ENCODE results near the gene CMTM3.

The CMTM3 gene

DNA sequence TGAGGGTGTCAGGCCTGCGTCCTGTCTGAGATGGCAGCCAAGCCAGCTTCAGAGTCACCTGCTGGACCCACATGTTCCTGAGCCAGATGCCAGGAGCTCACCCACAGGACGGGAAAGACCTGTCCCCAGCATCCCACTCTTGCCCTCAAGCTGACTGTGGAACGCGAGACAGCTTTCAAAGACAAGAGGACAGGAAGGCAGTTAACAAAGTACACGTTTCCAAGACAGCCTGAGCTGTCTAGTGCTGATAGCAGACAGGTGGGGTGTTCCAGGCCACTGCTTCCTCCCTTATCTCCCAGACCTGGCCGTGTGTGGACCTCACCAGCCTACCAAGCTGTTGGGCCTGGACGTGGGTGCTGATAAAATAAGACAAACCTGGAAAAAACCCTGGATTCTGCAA is 13.2 kb downstream of the CMTM3 start:
- TF ChIP-seq CTCF (IDR thresholded peaks at IDR 0.05; ENCODE audit: low read length, missing control alignments): no peak
- no peak for DNase-seq (ENCODE audit: low read depth)
- H3K4me3 ChIP-seq (replicated peaks; ENCODE audit: low read depth, low read length): no peak overlapping the region

- TF ChIP-seq CTCF (IDR thresholded peaks at IDR 0.05; ENCODE audit: low read length, missing control alignments): no peak
- no peak overlapping the region for H3K4me3 ChIP-seq (replicated peaks; ENCODE audit: low read depth, low read length)
- DNase-seq (ENCODE audit: low read depth): peak; percentile 88
These were observed 14.3 kb downstream of the CMTM3 start for GRCh38 chr16:66618588-66619375.

DNA sequence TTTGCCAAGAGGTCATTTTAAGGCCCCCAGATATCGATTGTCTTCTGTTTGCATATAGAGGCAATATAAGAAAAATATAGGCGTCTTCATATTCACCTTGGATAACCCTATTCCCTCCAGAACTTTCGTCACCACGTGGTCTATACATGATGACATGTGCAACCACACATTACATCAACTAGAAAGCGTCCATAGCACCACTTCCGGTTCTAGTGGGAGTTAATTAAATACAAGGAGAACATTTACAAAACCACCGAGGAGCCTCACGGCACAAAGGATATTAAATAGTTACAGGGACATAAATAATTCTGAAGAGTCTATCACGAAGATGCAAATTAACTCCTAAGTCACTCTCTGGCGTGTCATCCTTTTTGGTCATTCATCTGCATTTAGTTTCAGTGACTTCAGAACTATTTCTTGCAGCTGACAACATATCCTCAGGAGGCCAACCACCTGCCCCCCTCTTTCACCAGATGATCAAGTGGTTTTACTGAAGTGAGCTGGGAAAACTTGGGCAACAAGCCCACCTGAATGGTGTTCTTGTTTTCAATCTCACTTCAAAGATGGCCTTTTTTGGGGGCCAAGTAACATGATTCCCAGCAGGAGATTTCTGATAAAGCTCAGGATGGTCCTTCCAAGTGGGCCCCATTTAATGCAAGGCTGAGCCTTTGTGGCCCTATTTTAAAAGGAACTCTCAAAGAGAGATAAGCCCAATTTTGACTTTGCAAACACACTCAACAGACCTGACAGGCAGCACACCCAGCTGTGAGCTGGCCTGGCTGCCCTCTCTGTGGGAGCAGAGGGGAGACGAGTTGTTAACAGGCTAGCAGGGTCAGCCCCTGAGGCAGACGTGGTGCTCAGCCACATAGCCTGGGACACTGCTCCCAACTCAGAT is 15.3 kb downstream of the CMTM3 start:
- DNase-seq (ENCODE audit: low read depth): peak; percentile 64
- H3K4me3 ChIP-seq (replicated peaks; ENCODE audit: low read depth, low read length): no peak overlapping the region
- no peak for TF ChIP-seq CTCF (IDR thresholded peaks at IDR 0.05; ENCODE audit: low read length, missing control alignments)

- no peak overlapping the region for H3K4me3 ChIP-seq (replicated peaks; ENCODE audit: low read depth, low read length)
- no peak for TF ChIP-seq CTCF (IDR thresholded peaks at IDR 0.05; ENCODE audit: low read length, missing control alignments)
- DNase-seq (ENCODE audit: low read depth): no peak
These were observed 15.9 kb downstream of the CMTM3 start for GRCh38 chr16:66620429-66620795.

DNA sequence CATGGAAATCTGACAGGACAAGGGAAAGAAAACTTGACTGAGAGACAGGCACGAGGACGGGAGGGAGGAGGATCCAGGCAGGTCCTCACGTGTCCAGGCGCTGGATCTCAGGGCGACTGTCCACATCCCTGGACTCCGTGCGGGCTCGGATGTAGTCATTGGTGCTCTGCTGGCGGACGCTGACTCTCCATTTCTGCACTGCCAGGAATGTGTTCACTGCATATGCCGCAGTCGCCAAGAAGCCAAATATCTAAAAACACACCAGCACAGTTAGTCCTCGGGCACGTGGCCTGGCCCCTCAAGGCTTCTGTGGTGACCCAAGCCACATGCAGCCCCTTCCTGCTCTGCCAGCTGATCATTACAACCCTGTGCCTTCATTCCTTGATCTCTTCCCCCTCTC is 17.5 kb downstream of the CMTM3 start:
- no peak overlapping the region for H3K4me3 ChIP-seq (replicated peaks; ENCODE audit: low read depth, low read length)
- TF ChIP-seq CTCF (IDR thresholded peaks at IDR 0.05; ENCODE audit: low read length, missing control alignments): no peak
- no peak for DNase-seq (ENCODE audit: low read depth)

- no peak for DNase-seq (ENCODE audit: low read depth)
- TF ChIP-seq CTCF (IDR thresholded peaks at IDR 0.05; ENCODE audit: low read length, missing control alignments): no peak
- H3K4me3 ChIP-seq (replicated peaks; ENCODE audit: low read depth, low read length): no peak overlapping the region
These were observed 18.4 kb downstream of the CMTM3 start for GRCh38 chr16:66622863-66623262.
